K562 (cell line): ENCODE data around the gene ANKRD34A. TPM values are rescaled to one million over a fixed set of nuclear protein-coding genes. Genes with fewer than 3 reads are reported as not detected.

Experiments
- AFF4 ChIP-seq: sonication (generic); formaldehyde crosslinking; IDR thresholded peaks from 2 replicates; pipeline ENCODE4 v1.8.0; 2023; ENCODE audit warnings: mild to moderate bottlenecking, missing genetic modification reagents
- ARID1B ChIP-seq: fragments of 450-650 bp; IDR thresholded peaks from 2 replicates; pipeline ENCODE4 v1.6.1; 2016; ENCODE audit warnings: antibody characterized with exemption, mild to moderate bottlenecking, inconsistent platforms
- ATF7 ChIP-seq: fragments of 450-650 bp; IDR thresholded peaks from 2 replicates; pipeline ENCODE4 v1.7.1; 2014; ENCODE audit warnings: mild to moderate bottlenecking, moderate library complexity
- CEBPG ChIP-seq, 3 experiments: fragments of 200-800 bp in 1 of 3; sonication (Bioruptor generic) in 1 of 3; sonication (generic) in 1 of 3; formaldehyde crosslinking in 1 of 3; IDR thresholded peaks in 2 of 3; conservative IDR thresholded peaks in 1 of 3; 2 replicates each; pipeline versions ENCODE4 v1.6.1 to v1.8.0; 2016 to 2022; ENCODE audit warnings: missing compliant biosample characterization in 2 of 3, missing genetic modification characterization in 2 of 3, mild to moderate bottlenecking in 1 of 3, missing genetic modification reagents in 1 of 3
- CXXC5 ChIP-seq: fragments of 250-450 bp; sonication (Bioruptor Pico); IDR thresholded peaks from 2 replicates; pipeline ENCODE4 v1.8.0; 2022; ENCODE audit warnings: inconsistent platforms, mild to moderate bottlenecking, moderate library complexity
- E2F3 ChIP-seq: fragments of 250-450 bp; sonication (Bioruptor Pico); IDR thresholded peaks from 2 replicates; pipeline ENCODE4 v1.4.0; 2020; ENCODE audit warnings: mild to moderate bottlenecking
- ELF4 ChIP-seq: fragments of 450-650 bp; formaldehyde crosslinking; IDR thresholded peaks from 2 replicates; pipeline ENCODE4 v1.4.0; 2022; ENCODE audit warnings: missing genetic modification characterization
- FOSL1 ChIP-seq: fragments of 200-800 bp; sonication (Bioruptor generic); conservative IDR thresholded peaks from 2 replicates; pipeline ENCODE4 v1.6.1; 2016; ENCODE audit warnings: missing genetic modification characterization, missing compliant biosample characterization
- GTF2E2 ChIP-seq: fragments of 200-800 bp; sonication (Bioruptor generic); IDR thresholded peaks from 2 replicates; pipeline ENCODE4 v1.6.1; 2016; ENCODE audit warnings: missing genetic modification characterization, missing compliant biosample characterization
- HDGF ChIP-seq: fragments of 450-650 bp; IDR thresholded peaks from 2 replicates; pipeline ENCODE4 v1.6.1; 2016
- NFIC ChIP-seq: fragments of 450-650 bp; IDR thresholded peaks from 2 replicates; pipeline ENCODE4 v1.6.1; 2017; ENCODE audit warnings: mild to moderate bottlenecking, inconsistent platforms
- RCOR1 ChIP-seq, 2 experiments: IDR thresholded peaks; 2 replicates each; pipeline ENCODE4 v1.6.1; 2012; ENCODE audit warnings: low read depth in 2 of 2, low read length in 2 of 2, borderline replicate concordance in 1 of 2, improper control_type of control experiment in 1 of 2
- SMARCE1 ChIP-seq: fragments of 450-650 bp; IDR thresholded peaks from 2 replicates; pipeline ENCODE4 v1.7.1; 2016; ENCODE audit warnings: mild to moderate bottlenecking
- SUPT5H ChIP-seq: fragments of 450-650 bp; IDR thresholded peaks from 2 replicates; pipeline ENCODE4 v1.6.1; 2016
- TEAD1 ChIP-seq, 2 experiments: fragments of 450-650 bp in 1 of 2; sonication (generic) in 1 of 2; formaldehyde crosslinking; IDR thresholded peaks; 2 replicates each; pipeline versions ENCODE4 v1.4.0 to v1.8.0; 2020 to 2022; ENCODE audit warnings: mild to moderate bottlenecking in 2 of 2, missing genetic modification reagents in 1 of 2
- ZFX ChIP-seq: sonication (generic); formaldehyde crosslinking; IDR thresholded peaks from 2 replicates; pipeline ENCODE4 v1.8.0; 2022; ENCODE audit warnings: mild to moderate bottlenecking, missing genetic modification reagents, moderate library complexity
- ZKSCAN1 ChIP-seq: fragments of 150-350 bp; IDR thresholded peaks from 2 replicates; pipeline ENCODE4 v1.6.1; 2016; ENCODE audit warnings: low read depth, low read length
- polyA plus RNA-seq, 8 experiments: library from polyadenylated mRNA; depleted of rRNA in 4 of 8; stranded (reverse) in 5 of 8; unstranded in 3 of 8; fragments of >200 nt; fragmentation: Nextera tagmentation in 2 of 8; fragmentation: Illumina TruSeq in 1 of 8; extraction: Ambion mirVana in 2 of 8; extraction: Trizol in 1 of 8; gene quantifications; 2 replicates each; pipeline versions ENCODE4 v1.2.1 to v1.2.3, GENCODE V29; 2011 to 2014; ENCODE audit warnings: inconsistent platforms in 1 of 8, missing spikeins in 1 of 8
- total RNA-seq, 7 experiments: library from RNA; depleted of rRNA in 6 of 7; stranded (reverse); fragments of >200 nt in 6 of 7; fragmentation: Illumina TruSeq in 2 of 7; extraction: Trizol in 2 of 7; gene quantifications; 2 replicates each; pipeline versions ENCODE4 v1.2.1 to v1.2.3, GENCODE V29; 2011 to 2021; ENCODE audit warnings: low replicate concordance in 1 of 7
- TF ChIP-seq, protein P1 (sequence below): IDR thresholded peaks from 2 replicates; pipeline ENCODE4 v1.6.1; 2011; ENCODE audit warnings: borderline replicate concordance, low read depth, mild to moderate bottlenecking, moderate library complexity, low read length; ENCODE audit not compliant: insufficient read depth, poor library complexity, severe bottlenecking

ANKRD34A gene
- total and polyA plus RNA-seq, 9 of the 15 experiments (the other 6 are each of a cell fraction or from before 2014, with no cell fraction given): 0.06 to 1.6 (median 0.43) TPM

DNA sequence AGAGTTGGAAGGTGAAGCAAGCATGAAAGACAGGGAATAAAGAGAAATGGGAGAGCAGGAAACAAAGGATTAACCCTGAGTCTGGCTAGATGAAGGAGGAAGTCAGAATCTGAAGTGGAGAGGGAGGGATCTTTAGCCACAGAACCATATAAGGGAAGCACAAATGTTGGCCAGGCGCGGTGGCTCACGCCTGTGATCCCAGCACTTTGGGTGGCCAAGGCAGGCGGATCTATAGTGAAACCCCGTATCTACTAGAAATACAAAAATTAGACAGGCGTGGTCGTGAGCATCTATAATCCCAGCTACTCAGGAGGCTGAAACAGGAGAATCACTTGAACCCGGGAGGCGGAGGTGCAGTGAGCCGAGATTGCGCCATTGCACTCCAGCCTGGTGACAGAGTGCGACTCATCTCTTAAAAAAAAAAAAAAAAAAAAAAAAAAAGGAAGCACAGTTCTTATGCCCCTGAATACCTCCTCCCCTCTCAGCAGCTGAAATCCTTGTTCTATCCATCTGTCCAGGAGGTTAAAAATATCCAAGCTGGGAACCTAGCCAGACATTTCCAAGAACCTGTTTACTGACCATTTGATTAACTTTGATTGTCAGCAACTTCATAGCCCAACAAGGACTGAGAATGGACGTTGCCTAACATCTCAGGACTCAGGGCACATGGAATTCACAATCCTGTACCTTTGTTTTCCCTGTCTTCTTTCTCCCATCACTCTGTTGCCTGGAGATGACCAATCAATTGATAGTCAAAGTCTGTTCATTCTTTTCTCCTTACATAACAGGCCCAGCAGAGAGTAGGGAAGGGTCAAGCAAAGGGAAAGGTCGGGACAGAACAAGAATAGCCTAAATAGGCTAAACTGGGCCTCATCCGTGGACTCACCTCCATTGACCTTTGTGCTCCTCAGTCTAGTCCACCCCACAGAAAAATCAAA lies 21.4 kb upstream of the ANKRD34A start (continued):
- TF ChIP-seq RCOR1 (IDR thresholded peaks at IDR 0.05; ENCODE audit: borderline replicate concordance in 1 of 2, low read depth in 2 of 2, low read length in 2 of 2) (0 out of 4 replicates have a peak, but pooled peaks of 1 of the 2 experiments have one; percentile 23), SMARCE1 (peak; percentile 47; the same call in 1 of the 2 replicates), FOSL1 (tag) (peak; percentile 68), GTF2E2 (tag) (0 out of 2 replicates have a peak, but pooled peaks have one; percentile 7), SUPT5H (no peak), NFIC (peak; percentile 52; the same call in 1 of the 2 replicates), HDGF (peak; percentile 39; the same call in 1 of the 2 replicates), E2F3 (peak; percentile 29; the same call in 1 of the 2 replicates), ELF4 (CRISPR knock-in tag) (peak; percentile 86), TEAD1 (CRISPR knock-in tag; IDR thresholded peaks at IDR 0.05) (0 out of 4 replicates have a peak, but pooled peaks of 1 of the 2 experiments have one; percentile 44), CEBPG (CRISPR knock-in tag; IDR thresholded peaks at IDR 0.05) (peak; percentile 82), CEBPG (tag; conservative IDR thresholded peaks at IDR 0.05 in 1 of 2, IDR thresholded peaks at IDR 0.05 in 1 of 2) (peak; percentile 84 to 92), AFF4 (peak; percentile 72; the same call in 1 of the 2 replicates), ARID1B (peak; percentile 36), ATF7 (0 out of 2 replicates have a peak, but pooled peaks have one; percentile 23), ZKSCAN1 (no peak), ZFX (CRISPR knock-in tag) (peak; percentile 37), CXXC5 (CRISPR knock-in tag) (0 out of 2 replicates have a peak, but pooled peaks have one; percentile 32)
- TF ChIP-seq, protein P1, sequence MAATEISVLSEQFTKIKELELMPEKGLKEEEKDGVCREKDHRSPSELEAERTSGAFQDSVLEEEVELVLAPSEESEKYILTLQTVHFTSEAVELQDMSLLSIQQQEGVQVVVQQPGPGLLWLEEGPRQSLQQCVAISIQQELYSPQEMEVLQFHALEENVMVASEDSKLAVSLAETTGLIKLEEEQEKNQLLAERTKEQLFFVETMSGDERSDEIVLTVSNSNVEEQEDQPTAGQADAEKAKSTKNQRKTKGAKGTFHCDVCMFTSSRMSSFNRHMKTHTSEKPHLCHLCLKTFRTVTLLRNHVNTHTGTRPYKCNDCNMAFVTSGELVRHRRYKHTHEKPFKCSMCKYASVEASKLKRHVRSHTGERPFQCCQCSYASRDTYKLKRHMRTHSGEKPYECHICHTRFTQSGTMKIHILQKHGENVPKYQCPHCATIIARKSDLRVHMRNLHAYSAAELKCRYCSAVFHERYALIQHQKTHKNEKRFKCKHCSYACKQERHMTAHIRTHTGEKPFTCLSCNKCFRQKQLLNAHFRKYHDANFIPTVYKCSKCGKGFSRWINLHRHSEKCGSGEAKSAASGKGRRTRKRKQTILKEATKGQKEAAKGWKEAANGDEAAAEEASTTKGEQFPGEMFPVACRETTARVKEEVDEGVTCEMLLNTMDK: no peak
- TF ChIP-seq, all 486 proteins: peak for 65
